Right atrium auricular region (tissue), 2 donors: Measurements from ENCODE around the gene LRRC32. TPM values are rescaled to one million over a fixed set of nuclear protein-coding genes. Genes with fewer than 3 reads are reported as not detected.

ENCODE experiments used
- DNase-seq: peaks from one replicate; pipeline ENCODE4 v3.0.0-alpha.2; 2019; ENCODE audit warnings: low spot score
- H3K27ac ChIP-seq, 2 donors: fragments of 200-600 bp; sonication (generic); 1 replicate in 1 of 2; 2 replicates in 1 of 2; pipeline ENCODE4 v1.5.1; 2016 to 2019
- H3K27me3 ChIP-seq, 2 donors: fragments of 200-600 bp; sonication (generic); one replicate each; pipeline versions ENCODE4 v1.5.1 to v1.6.0; 2017 to 2019
- H3K36me3 ChIP-seq: fragments of 200-600 bp; sonication (generic); one replicate; pipeline ENCODE4 v1.5.1; 2016
- H3K4me1 ChIP-seq, 2 donors: fragments of 200-600 bp; sonication (generic); one replicate each; pipeline versions ENCODE4 v1.5.1 to v1.6.0; 2017 to 2019
- H3K4me3 ChIP-seq, 2 donors: fragments of 200-600 bp; sonication (generic); 1 replicate in 1 of 2; 2 replicates in 1 of 2; pipeline ENCODE4 v1.5.1; 2017 to 2019; ENCODE audit warnings: mild to moderate bottlenecking in 1 of 2, moderate library complexity in 1 of 2
- H3K9me3 ChIP-seq, 2 donors: fragments of 200-600 bp; sonication (generic); one replicate each; pipeline ENCODE4 v1.5.1; 2019
- total RNA-seq, 2 donors: library from RNA; depleted of rRNA; stranded (reverse); fragments of >200 nt; gene quantifications; one replicate each; pipeline ENCODE4 v1.1.0, GENCODE V29; 2016
- TF ChIP-seq, protein P1 (sequence below), 2 donors: fragments of 200-600 bp; sonication (generic); IDR thresholded peaks; one replicate each; pipeline ENCODE4 v1.5.1; 2019; ENCODE audit warnings: antibody characterized with exemption in 2 of 2

The LRRC32 gene
- total RNA-seq, 2 donors from 2014 or later = 37.9 to 56.0 TPM

DNA sequence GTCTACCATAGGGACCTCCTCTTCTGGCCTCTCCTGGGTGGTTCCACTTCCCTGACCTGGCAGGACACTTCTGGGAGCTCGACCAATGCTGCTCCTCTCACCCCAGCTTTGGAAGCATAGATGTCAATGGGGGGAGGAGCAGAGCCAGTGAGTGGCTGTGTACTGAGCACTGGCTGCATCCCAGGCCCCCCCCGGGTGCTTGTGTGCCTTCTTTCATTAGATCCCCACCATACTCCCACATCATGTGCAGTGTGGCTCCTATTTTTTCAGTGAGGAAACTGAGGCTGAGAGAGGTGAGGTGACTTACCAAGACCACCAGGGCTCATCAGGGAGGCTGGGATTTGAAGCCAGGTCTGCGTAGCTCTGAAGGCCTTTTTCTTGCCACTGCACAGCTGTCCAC, 44.3 kb downstream of the LRRC32 start:
- no peaks in the 10 kb centered on the region for H3K27me3 ChIP-seq
- H3K36me3 ChIP-seq = no peaks in the 10 kb centered on the region
- no peak overlapping the region for H3K4me3 ChIP-seq
- peaks cover 0 to 9% of the 10 kb centered on the region in 2 donors for H3K9me3 ChIP-seq
- TF ChIP-seq, protein P1, sequence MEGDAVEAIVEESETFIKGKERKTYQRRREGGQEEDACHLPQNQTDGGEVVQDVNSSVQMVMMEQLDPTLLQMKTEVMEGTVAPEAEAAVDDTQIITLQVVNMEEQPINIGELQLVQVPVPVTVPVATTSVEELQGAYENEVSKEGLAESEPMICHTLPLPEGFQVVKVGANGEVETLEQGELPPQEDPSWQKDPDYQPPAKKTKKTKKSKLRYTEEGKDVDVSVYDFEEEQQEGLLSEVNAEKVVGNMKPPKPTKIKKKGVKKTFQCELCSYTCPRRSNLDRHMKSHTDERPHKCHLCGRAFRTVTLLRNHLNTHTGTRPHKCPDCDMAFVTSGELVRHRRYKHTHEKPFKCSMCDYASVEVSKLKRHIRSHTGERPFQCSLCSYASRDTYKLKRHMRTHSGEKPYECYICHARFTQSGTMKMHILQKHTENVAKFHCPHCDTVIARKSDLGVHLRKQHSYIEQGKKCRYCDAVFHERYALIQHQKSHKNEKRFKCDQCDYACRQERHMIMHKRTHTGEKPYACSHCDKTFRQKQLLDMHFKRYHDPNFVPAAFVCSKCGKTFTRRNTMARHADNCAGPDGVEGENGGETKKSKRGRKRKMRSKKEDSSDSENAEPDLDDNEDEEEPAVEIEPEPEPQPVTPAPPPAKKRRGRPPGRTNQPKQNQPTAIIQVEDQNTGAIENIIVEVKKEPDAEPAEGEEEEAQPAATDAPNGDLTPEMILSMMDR (IDR thresholded peaks at IDR 0.05) = no peak
- no peak overlapping the region for H3K27ac ChIP-seq
- H3K4me1 ChIP-seq = peaks cover 0 to 29% of the 10 kb centered on the region in 2 donors
- DNase-seq = peak; percentile 32

DNA sequence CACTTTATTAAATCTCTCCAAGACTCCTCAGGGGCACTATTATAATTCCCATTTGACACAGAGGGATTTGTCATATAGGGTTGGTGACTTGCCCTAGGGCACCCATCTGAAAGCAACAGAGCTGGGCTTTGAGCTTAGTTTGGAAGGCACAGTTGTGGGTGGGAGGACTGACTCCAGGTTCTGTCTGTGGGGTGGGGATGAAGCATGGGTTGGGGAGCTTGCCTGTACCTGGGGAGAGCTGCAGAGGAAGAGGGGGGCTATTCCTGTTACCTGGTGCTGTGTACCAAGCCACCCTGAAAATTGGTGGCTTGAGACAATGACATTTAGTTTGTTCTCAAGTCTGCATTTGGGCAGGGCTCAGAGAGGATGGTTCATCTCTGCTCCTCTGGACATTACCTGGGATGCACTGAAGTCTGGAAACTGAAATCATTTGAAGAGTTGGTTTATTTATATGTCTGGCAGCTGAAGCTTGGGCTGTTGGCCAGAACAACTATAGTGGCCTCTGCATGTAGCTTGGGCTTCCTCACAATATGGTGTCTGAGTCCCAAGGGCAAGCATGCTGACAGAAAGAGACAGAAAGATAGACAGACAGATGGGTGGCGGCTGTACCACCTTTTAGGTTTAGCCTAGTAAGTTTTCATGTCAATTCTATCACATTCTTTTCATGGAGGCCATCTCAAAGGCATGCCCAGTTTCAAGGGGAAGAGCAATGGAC, 44.9 kb downstream of the LRRC32 start:
- H3K9me3 ChIP-seq = peaks cover 0 to 9% of the 10 kb centered on the region in 2 donors
- no peak overlapping the region for H3K4me3 ChIP-seq
- peak; percentile 26 for DNase-seq
- H3K4me1 ChIP-seq = peaks cover 0 to 25% of the 10 kb centered on the region in 2 donors
- no peak overlapping the region for H3K27ac ChIP-seq
- TF ChIP-seq, protein P1 (IDR thresholded peaks at IDR 0.05) = no peak
- H3K27me3 ChIP-seq = no peaks in the 10 kb centered on the region
- no peaks in the 10 kb centered on the region for H3K36me3 ChIP-seq

DNA sequence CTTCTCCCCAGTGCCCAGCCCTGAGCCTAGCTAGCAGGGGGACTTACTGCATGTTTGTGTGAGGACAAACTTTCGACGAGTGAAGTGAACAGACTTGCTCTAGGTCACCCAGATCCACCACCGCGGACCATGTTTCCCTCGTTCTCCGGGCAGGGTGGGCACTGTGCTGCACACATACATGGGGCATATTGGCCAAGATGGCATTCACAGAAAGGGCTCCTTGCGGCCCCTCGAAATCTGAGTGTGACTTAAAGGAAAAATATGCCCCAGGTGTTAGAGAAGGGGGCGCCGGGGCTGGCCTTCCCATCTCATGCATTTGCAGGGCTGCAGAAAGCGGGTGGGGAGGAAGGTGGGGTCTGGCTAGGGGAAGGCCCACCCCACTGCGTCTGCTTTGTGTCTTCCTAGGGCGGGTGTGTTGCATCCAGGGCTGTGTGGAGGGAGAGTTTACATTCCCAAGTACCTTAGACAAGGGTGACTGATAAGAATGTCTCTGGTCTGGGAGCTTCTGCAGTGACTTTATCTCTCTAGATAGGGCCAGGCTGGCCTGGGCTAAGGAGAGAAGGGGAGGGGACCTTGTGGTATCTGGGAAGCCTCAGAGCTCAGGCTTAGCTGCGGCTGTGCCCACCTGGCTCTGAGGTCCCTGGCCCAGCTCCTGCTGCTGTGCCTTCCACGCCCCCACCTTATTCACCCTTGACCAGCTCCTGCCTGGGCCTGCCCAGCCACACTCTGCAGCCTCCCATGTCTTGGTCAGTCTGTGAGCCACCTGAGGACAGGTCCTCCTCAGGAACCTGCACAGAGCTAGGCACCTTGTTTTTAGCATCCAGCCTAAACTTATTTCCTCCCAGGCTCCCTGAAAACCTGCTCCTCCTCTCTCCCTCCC, 45.8 kb downstream of the LRRC32 start:
- Histone ChIP-seq H3K27ac (no peak overlapping the region), H3K36me3 (no peaks in the 10 kb centered on the region), H3K4me3 (no peak overlapping the region), H3K9me3 (peaks cover 0 to 9% of the 10 kb centered on the region in 2 donors), H3K4me1 (peaks cover 0 to 16% of the 10 kb centered on the region in 2 donors), H3K27me3 (no peaks in the 10 kb centered on the region)
- TF ChIP-seq, protein P1 (IDR thresholded peaks at IDR 0.05) = no peak
- DNase-seq = peak; percentile 46

DNA sequence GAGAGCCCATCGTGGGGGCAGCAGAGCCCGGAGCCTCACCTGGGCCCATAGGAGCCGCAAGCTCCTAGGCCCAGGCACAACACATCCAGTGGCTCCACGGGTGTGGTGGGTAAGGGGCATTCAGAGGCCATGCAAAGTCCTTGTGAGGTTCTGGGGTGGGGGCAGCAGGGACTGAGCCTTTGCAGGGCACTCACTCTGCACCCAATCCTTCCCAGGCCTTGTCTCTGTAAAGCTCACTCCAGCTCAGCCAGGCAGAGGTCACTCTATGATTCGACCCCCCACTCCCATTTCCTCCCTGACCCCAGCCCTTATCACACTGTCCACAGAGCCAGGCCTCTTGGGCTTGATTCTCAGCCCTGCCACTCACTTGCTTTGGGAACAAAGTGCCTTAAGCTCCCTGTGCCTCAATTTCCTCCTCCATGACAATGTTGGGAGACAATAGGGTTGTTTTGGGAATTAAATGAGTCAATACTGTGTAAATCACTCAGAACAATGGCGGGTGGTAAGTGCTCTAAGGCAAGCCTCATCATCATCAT, 46.6 kb downstream of the LRRC32 start:
- Histone ChIP-seq H3K27me3 (no peaks in the 10 kb centered on the region), H3K36me3 (no peaks in the 10 kb centered on the region), H3K4me1 (peaks cover 0 to 8% of the 10 kb centered on the region in 2 donors), H3K9me3 (peaks cover 0 to 9% of the 10 kb centered on the region in 2 donors), H3K27ac (no peak overlapping the region), H3K4me3 (no peak overlapping the region)
- DNase-seq = peak; percentile 43
- TF ChIP-seq, protein P1 (IDR thresholded peaks at IDR 0.05) = no peak

DNA sequence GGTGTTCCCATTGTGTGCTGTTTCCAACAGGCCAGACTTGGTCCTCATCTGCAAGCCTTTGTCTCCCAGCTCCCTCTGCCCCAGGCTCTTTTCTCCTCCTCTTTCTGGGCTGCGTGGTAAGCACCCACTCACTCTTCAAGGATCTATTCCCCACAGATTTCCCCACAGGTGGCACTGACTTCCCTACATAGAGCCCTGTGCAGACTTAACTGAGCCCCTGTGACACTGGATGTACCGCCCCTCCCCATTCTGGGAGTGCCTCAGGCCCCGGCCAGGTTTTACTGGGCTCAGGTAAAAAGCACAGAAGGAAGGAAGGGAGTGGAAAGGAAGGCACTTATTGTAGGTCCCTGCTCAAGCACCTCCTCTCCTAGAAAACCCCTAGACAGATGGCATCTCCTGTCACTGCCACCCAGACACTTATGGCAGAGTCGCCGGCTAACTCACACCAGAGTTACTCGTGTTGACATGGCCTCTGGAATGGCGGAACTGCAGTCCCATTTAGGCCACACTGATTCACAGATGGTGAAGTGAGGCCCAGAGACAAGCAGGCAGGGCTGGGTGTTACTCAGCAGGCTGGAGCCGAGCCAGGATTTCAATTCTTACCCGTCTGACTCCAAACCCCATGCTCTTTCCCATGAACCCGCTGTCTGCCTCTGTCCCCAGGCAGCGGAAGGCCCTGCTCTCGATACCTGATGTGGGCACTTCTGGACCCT, 47.2 kb downstream of the LRRC32 start:
- TF ChIP-seq, protein P1 (IDR thresholded peaks at IDR 0.05) = no peak
- Histone ChIP-seq H3K27me3 (no peaks in the 10 kb centered on the region), H3K4me1 (peaks cover 0 to 8% of the 10 kb centered on the region in 2 donors), H3K4me3 (no peak overlapping the region), H3K36me3 (no peaks in the 10 kb centered on the region), H3K9me3 (peaks cover 0 to 9% of the 10 kb centered on the region in 2 donors), H3K27ac (no peak overlapping the region)
- DNase-seq = peak; percentile 56
